Right renal cortex interstitium (tissue), 3 donors: ENCODE data around the gene ADARB2. TPM values are rescaled to one million over a fixed set of nuclear protein-coding genes. Genes with fewer than 3 reads are reported as not detected.

Experiments used
- DNase-seq, 3 donors: peaks; one replicate each; pipeline ENCODE4 v3.0.0-alpha.2; 2013; ENCODE audit warnings: low read depth in 3 of 3, low spot score in 2 of 3
- polyA plus RNA-seq, 3 donors: library from polyadenylated mRNA; unstranded; fragments of 120-200 nt; gene quantifications; one replicate each; pipeline ENCODE4 v1.2.1, GENCODE V29; 2013; ENCODE audit not compliant: insufficient read length in 3 of 3

ADARB2 gene
- polyA plus RNA-seq, 3 donors, result 0.87 to 1.4 (median 1.4) TPM

GRCh38 chr10:1308962-1309616 is 428.2 kb downstream of the ADARB2 start:
- DNase-seq, result no peak

GRCh38 chr10:1308173-1308961 is 429.0 kb downstream of the ADARB2 start:
- no peak for DNase-seq

- DNase-seq, result no peak
These were observed 436.2 kb downstream of the ADARB2 start for GRCh38 chr10:1301143-1301542.

- DNase-seq, result no peak
These were observed 437.1 kb downstream of the ADARB2 start for GRCh38 chr10:1300218-1300617.

GRCh38 chr10:1299041-1299726 is 438.1 kb downstream of the ADARB2 start:
- no peak for DNase-seq

GRCh38 chr10:1297566-1298301 is 439.6 kb downstream of the ADARB2 start:
- no peak for DNase-seq

- no peak for DNase-seq
These were observed 441.4 kb downstream of the ADARB2 start for GRCh38 chr10:1295756-1296480.

GRCh38 chr10:1294748-1295147 is 442.6 kb downstream of the ADARB2 start:
- DNase-seq, result no peak

- DNase-seq, result no peak
These were observed 443.5 kb downstream of the ADARB2 start for GRCh38 chr10:1293636-1294435.

- DNase-seq, result no peak
These were observed 444.2 kb downstream of the ADARB2 start for GRCh38 chr10:1293157-1293556.

- no peak for DNase-seq
These were observed 444.7 kb downstream of the ADARB2 start for GRCh38 chr10:1292611-1293031.

GRCh38 chr10:1291178-1292090 is 445.9 kb downstream of the ADARB2 start:
- no peak for DNase-seq

- DNase-seq, result no peak
These were observed 447.3 kb downstream of the ADARB2 start for GRCh38 chr10:1290071-1290471.

- DNase-seq, result no peak
These were observed 447.7 kb downstream of the ADARB2 start for GRCh38 chr10:1289591-1289990.

GRCh38 chr10:1287971-1288401 is 449.3 kb downstream of the ADARB2 start:
- DNase-seq, result no peak

- no peak for DNase-seq
These were observed 449.8 kb downstream of the ADARB2 start for GRCh38 chr10:1287487-1287886.

- no peak for DNase-seq
These were observed 453.2 kb downstream of the ADARB2 start for GRCh38 chr10:1284076-1284475.

GRCh38 chr10:1281405-1281782 is 455.9 kb downstream of the ADARB2 start:
- DNase-seq, result no peak
